ENCODE results near the gene METRNL.

METRNL gene

DNA sequence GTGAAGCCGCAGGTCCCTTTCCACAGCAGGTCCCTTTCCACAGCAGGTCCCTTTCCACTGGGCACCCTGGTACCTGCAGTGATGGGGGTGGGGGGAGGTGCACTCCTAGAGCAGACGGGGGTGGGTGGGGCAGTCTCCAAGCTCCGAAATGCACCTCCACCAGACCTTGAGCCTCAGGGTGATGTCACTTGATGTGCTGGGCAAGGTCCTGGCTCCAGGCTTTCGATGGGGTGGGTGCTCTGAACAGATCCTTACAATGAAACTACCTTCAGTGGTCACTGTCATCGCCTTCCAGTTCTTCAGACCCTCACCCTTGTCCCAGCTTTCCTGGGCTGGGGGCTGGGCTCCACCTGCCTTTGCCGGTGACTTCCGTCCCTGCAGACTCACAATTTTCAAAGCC is 1.5 kb upstream of the METRNL start:
- in situ Hi-C loops (cut with MboI; ENCODE audit: low pct_unique_long_range_greater_than_20kb, low sequenced_read_pairs, unreplicated experiment) = no loop called here
- TF ChIP-seq, protein P1, sequence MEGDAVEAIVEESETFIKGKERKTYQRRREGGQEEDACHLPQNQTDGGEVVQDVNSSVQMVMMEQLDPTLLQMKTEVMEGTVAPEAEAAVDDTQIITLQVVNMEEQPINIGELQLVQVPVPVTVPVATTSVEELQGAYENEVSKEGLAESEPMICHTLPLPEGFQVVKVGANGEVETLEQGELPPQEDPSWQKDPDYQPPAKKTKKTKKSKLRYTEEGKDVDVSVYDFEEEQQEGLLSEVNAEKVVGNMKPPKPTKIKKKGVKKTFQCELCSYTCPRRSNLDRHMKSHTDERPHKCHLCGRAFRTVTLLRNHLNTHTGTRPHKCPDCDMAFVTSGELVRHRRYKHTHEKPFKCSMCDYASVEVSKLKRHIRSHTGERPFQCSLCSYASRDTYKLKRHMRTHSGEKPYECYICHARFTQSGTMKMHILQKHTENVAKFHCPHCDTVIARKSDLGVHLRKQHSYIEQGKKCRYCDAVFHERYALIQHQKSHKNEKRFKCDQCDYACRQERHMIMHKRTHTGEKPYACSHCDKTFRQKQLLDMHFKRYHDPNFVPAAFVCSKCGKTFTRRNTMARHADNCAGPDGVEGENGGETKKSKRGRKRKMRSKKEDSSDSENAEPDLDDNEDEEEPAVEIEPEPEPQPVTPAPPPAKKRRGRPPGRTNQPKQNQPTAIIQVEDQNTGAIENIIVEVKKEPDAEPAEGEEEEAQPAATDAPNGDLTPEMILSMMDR (IDR thresholded peaks at IDR 0.05; ENCODE audit: extremely low read depth, insufficient read depth, missing control alignments) = no peak
- DNase-seq (ENCODE audit: low spot score) = no peak

DNA sequence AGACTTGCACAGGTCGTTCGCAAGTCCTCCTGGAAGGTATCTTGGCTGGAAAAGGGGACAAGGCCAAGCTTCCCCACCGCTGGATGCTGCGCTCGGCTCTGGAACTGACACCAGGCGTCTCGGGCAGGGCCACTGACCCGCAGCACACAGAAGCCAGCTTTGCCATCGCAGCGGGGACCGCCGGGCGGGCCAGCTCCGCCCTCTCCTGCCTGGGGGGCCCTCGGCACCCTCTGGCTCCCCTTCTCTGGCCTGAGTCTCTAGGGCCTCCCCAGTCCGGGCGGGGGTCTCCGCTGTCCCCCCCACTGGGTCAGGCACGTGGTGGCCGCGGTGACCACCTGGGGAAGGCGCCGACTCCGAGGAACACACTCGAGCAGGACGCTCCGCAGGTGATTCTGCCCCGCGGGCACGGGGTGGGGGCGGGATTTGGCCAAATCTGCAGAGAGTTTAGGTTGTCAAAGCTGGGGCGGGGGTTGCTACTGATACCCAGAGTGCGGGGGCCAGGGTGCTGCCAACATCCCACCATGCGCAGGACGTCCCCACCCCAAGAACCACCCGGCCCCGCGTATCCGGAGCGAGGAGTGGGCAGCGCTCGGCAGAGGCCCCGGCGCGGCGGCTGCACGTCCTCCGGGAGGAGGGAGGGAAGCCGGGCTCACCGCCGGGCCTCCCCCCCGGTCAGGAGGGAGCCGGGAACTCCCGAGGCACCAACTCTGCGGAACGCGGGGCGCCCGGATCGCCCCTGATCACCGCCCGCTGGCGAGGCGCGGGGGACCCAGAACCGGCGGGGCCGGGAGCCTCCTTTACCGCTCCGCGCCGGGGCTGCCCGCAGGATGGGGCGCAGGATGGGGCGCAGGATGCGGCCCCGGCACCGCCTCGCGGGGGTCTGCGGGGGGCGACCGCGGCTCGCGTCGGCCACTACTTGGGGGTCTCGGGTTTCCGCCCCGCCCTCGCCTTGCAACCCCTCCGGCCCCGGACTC is 744 bp upstream of the METRNL start:
- in situ Hi-C loops (cut with MboI; ENCODE audit: low pct_unique_long_range_greater_than_20kb, low sequenced_read_pairs, unreplicated experiment) = no loop called here
- no peak for DNase-seq (ENCODE audit: low spot score)
- TF ChIP-seq, protein P1 (IDR thresholded peaks at IDR 0.05; ENCODE audit: extremely low read depth, insufficient read depth, missing control alignments) = no peak

DNA sequence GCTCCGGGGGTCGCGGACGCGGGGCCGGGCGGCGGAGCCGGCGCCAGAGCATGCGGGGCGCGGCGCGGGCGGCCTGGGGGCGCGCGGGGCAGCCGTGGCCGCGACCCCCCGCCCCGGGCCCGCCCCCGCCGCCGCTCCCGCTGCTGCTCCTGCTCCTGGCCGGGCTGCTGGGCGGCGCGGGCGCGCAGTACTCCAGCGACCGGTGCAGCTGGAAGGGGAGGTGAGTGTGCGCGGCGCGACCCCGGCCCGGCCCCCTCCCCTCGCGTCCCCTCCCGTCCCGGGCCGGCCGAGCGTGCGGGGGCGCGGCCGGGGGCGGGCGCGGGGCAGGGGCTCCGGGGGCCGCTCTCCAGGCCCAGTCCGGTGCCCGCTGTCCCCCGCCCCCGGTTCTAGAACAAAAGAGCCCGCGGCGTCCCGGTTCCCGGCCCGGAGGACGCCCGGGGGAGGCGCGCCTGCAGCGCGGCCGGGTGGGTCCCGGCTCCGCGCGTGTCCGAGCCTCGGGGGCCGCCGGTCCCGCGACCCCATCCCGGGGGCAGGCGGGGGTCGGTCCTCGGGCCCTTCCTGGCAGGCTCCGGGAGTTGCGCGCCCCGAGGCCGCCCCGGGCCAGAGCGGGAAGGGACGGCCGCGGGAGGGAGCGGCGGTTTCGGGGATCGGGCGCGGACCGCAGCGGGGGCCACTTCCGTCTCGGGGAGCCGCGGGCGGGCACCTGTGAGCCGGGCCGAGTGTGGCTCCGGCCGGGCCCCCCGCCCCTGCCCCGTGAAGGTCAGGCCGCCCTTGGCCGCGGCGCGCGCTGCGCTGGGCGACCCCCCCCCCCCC is 563 bp downstream of the METRNL start:
- in situ Hi-C loops (cut with MboI; ENCODE audit: low pct_unique_long_range_greater_than_20kb, low sequenced_read_pairs, unreplicated experiment) = no loop called here
- TF ChIP-seq, protein P1 (IDR thresholded peaks at IDR 0.05; ENCODE audit: extremely low read depth, insufficient read depth, missing control alignments) = no peak
- no peak for DNase-seq (ENCODE audit: low spot score)

DNA sequence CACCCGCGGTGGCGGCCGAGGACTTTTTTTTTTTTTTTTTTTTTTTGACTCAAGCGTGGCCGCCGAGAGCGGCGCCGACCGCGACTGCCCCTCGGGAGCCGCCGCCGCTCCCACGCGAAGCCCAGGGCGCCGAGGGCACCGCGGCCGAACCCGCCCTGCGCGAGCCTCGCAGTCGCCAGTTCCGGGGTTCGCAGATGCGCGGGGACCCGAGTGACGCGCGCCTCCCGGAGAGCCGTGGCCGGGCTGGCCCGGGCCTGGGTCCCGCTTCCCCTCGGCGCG is 1.1 kb downstream of the METRNL start:
- DNase-seq (ENCODE audit: low spot score) = no peak
- TF ChIP-seq, protein P1 (IDR thresholded peaks at IDR 0.05; ENCODE audit: extremely low read depth, insufficient read depth, missing control alignments) = no peak
- in situ Hi-C loops (cut with MboI; ENCODE audit: low pct_unique_long_range_greater_than_20kb, low sequenced_read_pairs, unreplicated experiment) = no loop called here

DNA sequence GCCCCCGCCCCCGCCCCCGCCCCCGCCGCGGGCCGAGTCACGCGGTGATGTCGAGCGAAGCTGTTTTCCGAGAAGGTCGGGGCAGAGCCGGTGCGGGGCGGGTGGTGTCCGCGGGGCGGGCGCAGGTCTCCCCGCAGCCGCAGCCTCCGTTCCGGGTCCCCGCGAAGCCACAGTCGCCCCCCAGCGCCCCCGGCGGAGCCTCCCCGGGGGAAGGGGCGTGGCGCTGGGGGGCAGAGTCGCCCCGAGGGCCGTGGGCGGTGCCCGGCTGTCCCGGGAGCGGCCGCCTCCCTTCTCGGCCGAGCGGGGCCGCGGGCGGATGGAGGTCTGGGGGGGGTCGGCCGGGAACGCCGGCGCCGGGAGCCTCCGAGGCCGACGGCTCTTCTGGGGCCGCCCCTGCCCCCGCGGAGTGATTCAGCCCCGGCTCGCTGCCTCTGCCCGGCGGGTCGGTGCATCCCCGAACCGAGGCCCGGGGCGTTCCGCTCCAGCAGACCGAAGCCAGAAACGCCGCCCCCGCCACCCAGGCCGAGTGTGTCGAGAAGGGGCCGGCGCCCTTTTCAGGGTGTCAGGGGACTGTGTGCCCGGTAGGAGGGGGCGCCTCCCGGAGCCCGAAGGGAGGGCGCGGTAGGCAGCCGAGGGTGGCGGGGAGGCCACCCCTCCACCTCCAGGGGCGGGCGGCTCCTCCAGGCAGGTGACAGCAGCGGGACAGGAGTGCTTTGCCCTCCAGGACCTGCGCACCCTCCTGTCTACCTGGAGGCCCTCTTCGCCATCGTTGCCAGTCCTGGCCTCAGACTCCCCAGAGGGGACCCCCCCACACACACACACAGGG is 1.7 kb downstream of the METRNL start:
- TF ChIP-seq, protein P1 (IDR thresholded peaks at IDR 0.05; ENCODE audit: extremely low read depth, insufficient read depth, missing control alignments) = no peak
- in situ Hi-C loops (cut with MboI; ENCODE audit: low pct_unique_long_range_greater_than_20kb, low sequenced_read_pairs, unreplicated experiment) = no loop called here
- DNase-seq (ENCODE audit: low spot score) = peak; percentile 85

DNA sequence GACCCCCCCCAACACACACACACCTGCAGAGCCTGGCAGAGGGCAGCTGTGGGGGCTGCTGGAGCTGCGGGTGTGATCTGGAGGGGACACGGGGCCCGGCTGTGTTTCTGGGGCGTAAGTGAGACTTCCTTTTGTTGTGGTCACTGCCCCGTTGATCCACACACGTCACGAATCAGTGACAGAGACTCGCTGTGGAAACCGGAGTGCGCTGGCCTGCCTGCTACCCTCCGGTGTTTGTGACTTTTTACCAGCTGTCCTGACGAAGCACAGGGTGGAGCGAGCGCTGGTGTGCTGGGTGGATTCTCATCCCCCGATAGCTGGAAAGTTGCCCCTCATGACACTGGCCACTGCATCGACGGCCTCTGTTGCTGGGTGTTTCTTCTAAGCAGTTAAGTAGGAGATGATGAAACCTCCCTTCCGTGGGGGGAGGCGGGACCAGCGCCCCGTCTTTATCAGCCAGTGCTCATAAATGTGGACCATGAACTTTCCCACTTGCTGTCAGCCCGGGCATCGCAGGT is 2.3 kb downstream of the METRNL start:
- no peak for DNase-seq (ENCODE audit: low spot score)
- in situ Hi-C loops (cut with MboI; ENCODE audit: low pct_unique_long_range_greater_than_20kb, low sequenced_read_pairs, unreplicated experiment) = no loop called here
- TF ChIP-seq, protein P1 (IDR thresholded peaks at IDR 0.05; ENCODE audit: extremely low read depth, insufficient read depth, missing control alignments) = no peak
